GM12873 (cell line): ENCODE results near the gene NET1.

Source experiments
- TF ChIP-seq, protein P1 (sequence below): IDR thresholded peaks from 2 replicates; pipeline ENCODE4 v1.5.1; 2012; ENCODE audit warnings: low read depth, mild to moderate bottlenecking, moderate library complexity, low read length, control low read depth; ENCODE audit not compliant: insufficient read depth; ENCODE audit errors: missing control alignments

Gene NET1

DNA sequence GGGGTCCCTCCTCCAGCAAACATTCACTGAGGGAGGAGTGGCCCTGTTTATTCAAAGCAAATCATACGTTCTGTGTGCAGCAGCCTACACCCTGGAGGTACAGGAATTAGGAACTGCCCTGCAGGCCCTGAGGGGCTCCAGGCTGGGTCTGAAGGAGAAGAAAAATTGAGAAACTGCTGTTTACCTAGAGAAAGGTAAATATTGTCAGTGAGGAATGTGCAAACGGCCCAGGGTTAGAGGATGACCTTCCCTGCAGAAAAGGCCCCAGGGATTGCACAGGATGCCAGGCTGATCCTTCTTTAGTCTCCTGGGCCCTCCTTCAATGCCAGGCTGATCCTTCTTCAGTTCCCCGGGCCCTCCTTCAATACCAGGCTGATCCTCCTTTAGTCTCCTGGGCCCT is 81.3 kb downstream of the NET1 start:
- TF ChIP-seq, protein P1, sequence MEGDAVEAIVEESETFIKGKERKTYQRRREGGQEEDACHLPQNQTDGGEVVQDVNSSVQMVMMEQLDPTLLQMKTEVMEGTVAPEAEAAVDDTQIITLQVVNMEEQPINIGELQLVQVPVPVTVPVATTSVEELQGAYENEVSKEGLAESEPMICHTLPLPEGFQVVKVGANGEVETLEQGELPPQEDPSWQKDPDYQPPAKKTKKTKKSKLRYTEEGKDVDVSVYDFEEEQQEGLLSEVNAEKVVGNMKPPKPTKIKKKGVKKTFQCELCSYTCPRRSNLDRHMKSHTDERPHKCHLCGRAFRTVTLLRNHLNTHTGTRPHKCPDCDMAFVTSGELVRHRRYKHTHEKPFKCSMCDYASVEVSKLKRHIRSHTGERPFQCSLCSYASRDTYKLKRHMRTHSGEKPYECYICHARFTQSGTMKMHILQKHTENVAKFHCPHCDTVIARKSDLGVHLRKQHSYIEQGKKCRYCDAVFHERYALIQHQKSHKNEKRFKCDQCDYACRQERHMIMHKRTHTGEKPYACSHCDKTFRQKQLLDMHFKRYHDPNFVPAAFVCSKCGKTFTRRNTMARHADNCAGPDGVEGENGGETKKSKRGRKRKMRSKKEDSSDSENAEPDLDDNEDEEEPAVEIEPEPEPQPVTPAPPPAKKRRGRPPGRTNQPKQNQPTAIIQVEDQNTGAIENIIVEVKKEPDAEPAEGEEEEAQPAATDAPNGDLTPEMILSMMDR, result no peak

DNA sequence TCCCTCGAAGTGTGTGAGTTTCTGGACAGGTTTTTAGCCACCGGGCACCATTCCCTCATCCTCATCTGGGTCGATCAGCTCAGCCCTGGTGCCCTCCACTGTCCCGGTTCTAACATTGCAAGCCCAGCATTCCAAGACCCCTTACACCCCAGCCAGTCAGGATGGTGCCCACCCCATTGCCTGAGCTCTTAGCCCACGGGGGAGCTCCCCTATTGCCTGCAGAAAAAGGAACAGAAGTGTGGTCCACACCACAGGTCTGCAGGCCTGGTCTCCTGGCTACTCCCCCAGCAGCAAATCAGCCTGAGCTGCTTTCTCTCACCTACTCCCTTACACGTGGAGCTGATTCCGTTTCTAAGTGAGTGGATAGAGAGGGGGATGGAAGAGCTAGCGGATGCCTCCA is 82.3 kb downstream of the NET1 start:
- TF ChIP-seq, protein P1, result no peak

DNA sequence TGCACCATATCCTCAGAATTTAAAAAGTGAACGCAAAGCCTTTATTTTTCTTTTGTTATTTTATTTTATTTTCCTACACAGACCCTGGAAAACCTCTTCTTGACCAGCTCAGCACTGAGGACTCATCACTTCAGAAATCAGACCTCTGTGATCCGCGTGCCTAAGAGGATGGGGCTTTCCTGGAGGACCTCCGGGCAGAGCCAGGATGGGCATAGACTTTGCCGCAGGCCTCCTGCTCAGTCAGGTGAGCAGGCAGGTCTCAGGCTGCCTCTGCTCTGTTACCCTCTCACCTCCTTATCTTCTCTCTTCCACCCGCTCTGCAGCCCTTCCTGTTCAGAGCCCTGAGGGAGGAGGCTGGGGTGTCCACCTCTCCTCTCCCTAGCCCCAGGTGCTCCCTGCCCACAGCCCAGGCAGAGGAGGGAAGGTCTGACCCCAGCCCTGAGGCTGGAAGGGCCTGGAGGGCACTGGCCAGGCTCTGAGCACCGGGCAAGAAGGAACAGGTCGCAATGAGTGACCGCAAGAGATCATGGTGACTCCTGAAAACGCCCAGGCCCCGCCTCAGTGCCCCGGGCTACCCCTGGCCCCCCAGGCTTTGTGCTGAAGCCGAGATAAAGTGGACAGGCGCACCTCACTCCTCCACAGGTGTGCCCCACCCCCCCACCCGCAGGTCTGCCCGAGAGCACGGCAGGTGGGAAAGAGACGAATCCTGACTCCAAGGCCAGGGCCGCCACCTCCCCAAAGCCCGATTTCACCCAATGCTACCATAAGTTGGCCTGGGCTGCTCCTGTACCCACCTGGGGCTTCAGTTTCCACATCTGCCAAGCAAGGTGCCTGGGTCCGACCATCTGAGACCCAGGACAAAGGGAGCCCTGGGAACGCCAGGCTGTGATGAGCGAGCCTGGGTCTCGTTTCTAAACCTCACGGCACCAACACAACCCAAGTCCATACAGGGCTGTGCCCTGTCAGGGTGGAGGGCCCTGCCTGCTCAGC is 84.2 kb downstream of the NET1 start:
- TF ChIP-seq, protein P1, result no peak

DNA sequence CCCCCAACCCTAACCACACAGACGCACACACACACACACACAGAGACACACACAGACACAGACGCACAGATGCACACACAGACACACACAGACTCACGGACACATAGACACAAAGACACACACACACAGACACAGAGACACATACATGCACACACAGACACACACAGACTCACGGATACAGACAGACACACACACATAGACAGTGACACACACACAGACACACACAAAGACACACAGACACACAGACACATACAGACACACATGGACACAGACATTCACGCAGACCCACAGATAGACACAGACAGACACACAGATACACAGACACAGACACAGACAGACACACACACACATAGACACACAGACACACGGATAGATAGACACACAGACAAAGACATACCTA is 84.9 kb downstream of the NET1 start:
- TF ChIP-seq, protein P1, result no peak

DNA sequence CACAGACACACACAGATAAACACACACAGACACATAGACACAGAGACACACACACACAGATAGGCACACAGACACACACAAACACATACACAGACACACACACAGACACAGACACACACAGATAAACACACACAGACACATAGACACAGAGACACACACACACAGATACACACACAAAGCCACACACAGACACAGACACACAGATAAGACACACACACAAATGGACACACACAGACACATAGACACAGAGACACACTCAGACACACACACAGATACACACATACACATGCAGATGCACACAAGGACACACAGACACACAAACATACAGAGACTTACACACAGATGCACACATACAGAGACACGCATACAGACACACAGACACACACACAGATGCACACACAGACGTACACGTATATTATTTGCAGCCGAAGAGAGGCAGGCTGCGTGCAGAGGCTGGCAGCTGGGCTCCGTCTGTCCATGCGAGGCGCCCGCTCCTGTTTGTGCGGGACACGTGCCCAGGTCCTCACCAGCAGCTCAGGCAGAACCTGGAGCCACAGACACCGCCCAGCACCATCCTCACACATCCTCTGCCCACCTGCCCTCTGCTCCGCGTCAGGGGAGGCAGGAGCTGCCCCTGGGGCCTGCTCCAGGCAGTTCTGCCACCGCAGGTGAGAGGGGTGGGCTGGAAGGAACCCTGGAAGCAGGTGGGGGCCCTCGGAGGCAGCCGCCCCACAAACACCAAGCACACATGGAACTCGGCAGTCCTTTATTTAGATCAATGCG is 85.8 kb downstream of the NET1 start:
- TF ChIP-seq, protein P1, result no peak

DNA sequence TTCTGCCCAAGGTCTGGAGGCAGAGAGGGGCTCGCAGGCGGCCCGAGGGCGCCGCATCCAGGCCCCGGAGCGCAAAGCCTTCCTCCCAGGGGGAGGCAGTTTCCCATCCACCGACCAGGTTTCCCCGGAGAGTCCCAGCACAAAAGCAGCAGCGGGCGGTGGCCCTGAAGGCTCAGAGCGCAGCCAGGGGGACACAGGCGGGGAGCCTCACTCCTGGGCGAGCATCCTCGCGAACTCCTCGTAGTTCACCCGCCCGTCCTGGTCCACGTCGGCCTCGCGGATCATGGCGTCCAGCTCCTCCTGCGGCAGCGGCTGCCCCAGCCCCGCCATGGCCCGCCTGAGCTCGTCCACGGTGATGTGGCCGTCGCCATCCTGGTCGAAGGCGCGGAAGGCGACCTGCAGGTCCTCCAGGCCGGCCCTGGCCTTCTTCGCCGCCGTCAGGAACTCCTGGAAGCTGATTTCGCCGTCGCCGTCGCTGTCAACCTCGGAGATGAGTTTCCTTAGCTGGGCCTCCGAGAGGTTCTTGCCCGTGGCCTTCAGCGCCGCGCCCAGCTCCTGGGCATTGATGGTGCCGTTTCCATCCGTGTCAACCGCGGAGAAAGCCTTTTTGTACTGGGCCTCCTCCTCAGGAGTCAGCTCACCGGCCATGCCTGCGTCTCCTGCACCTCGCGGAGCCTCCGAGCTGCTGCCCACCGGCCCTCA is 86.6 kb downstream of the NET1 start:
- TF ChIP-seq, protein P1, result no peak
